IMR-90 (cell line): ENCODE data around the gene LAMP5. TPM values are rescaled to one million over a fixed set of nuclear protein-coding genes. Genes with fewer than 3 reads are reported as not detected.

Experiments used
- ATAC-seq: fragments of 200-7000 bp; cut with Tn5 transposase; 2 replicates; pipeline ENCODE4 v1.9.1; 2020; ENCODE audit warnings: low read depth, mild to moderate bottlenecking, moderate library complexity
- BruUV-seq: library from RNA; stranded (reverse); fragments of 400-500 nt; replicated peaks from 2 replicates; lab custom pipeline; 2021; lab: Mats Ljungman, UMichigan
- CTCF ChIA-PET: fragments of 300-600 bp; formaldehyde crosslinking; extraction: SDS; loops from one replicate; lab custom pipeline; 2021; ENCODE audit warnings: antibody characterized with exemption; lab: Yijun Ruan, JAX
- POLR2A ChIA-PET: fragments of 300-600 bp; sonication (Branson Sonifier 250); formaldehyde crosslinking; loops from one replicate; lab custom pipeline; 2022; ENCODE audit warnings: antibody characterized with exemption; ENCODE audit not compliant: unreplicated experiment; lab: Charles Lee
- DNase-seq: peaks from one replicate; pipeline ENCODE4 v3.0.0; 2013
- H2AFZ ChIP-seq: replicated peaks from 2 replicates; pipeline ENCODE3; 2013; ENCODE audit warnings: low read length, mild to moderate bottlenecking; ENCODE audit not compliant: poor library complexity
- H2AK5ac ChIP-seq: 2 replicates; pipeline ENCODE4 v1.6.1; 2013; ENCODE audit warnings: low read depth, low read length, inconsistent platforms
- H2AK9ac ChIP-seq: replicated peaks from 2 replicates; pipeline ENCODE3; 2013; ENCODE audit warnings: mild to moderate bottlenecking, low read depth, low read length, moderate library complexity; ENCODE audit not compliant: poor library complexity
- H2BK120ac ChIP-seq: 2 replicates; pipeline ENCODE4 v1.6.1; 2013; ENCODE audit warnings: low read depth, low read length, inconsistent platforms
- H2BK15ac ChIP-seq: 3 replicates; pipeline ENCODE4 v1.6.1; 2013; ENCODE audit warnings: low read depth, low read length, inconsistent platforms
- H2BK20ac ChIP-seq: 2 replicates; pipeline ENCODE4 v1.6.1; 2013; ENCODE audit warnings: low read depth, mild to moderate bottlenecking, inconsistent platforms, low read length, moderate library complexity
- H2BK5ac ChIP-seq: 2 replicates; pipeline ENCODE4 v1.6.1; 2013; ENCODE audit warnings: mild to moderate bottlenecking, low read depth, low read length, inconsistent platforms; ENCODE audit not compliant: poor library complexity, severe bottlenecking
- H3K14ac ChIP-seq: replicated peaks from 2 replicates; pipeline ENCODE4 v1.6.1; 2013; ENCODE audit warnings: low read depth, low read length, inconsistent platforms
- H3K18ac ChIP-seq: 2 replicates; pipeline ENCODE4 v1.6.1; 2013; ENCODE audit warnings: low read depth, low read length, control low read depth
- H3K23ac ChIP-seq: 2 replicates; pipeline ENCODE4 v1.6.1; 2013; ENCODE audit warnings: low read depth, low read length, inconsistent platforms
- H3K27ac ChIP-seq: 2 replicates; pipeline ENCODE4 v1.5.1; 2013; ENCODE audit warnings: mild to moderate bottlenecking, control low read depth, low read length; ENCODE audit not compliant: insufficient read depth
- H3K27me3 ChIP-seq: 2 replicates; pipeline ENCODE4 v1.6.1; 2013; ENCODE audit warnings: low read length; ENCODE audit not compliant: control insufficient read depth, insufficient read depth
- H3K36me3 ChIP-seq: 2 replicates; pipeline ENCODE4 v1.6.1; 2013; ENCODE audit warnings: low read length, mixed read lengths; ENCODE audit not compliant: control insufficient read depth, insufficient read depth
- H3K4ac ChIP-seq: 2 replicates; pipeline ENCODE4 v1.6.1; 2013; ENCODE audit warnings: low read depth, low read length, inconsistent platforms
- H3K4me1 ChIP-seq: 2 replicates; pipeline ENCODE4 v1.6.1; 2013; ENCODE audit warnings: low read length, mixed read lengths; ENCODE audit not compliant: control insufficient read depth, insufficient read depth
- H3K4me2 ChIP-seq: 2 replicates; pipeline ENCODE4 v1.6.1; 2013; ENCODE audit warnings: low read depth, mild to moderate bottlenecking, control low read depth, low read length, moderate library complexity
- H3K4me3 ChIP-seq: 2 replicates; pipeline ENCODE4 v1.5.1; 2013; ENCODE audit warnings: low read depth, mild to moderate bottlenecking, control low read depth, low read length, moderate library complexity; ENCODE audit not compliant: insufficient read depth
- H3K56ac ChIP-seq: 2 replicates; pipeline ENCODE4 v1.6.1; 2013; ENCODE audit warnings: low read length, inconsistent platforms; ENCODE audit not compliant: insufficient read depth; ENCODE audit errors: extremely low read depth
- H3K79me1 ChIP-seq, 2 experiments: 2 replicates each; pipeline ENCODE4 v1.6.1; 2013; ENCODE audit warnings: low read length in 2 of 2, inconsistent platforms in 1 of 2, low read depth in 1 of 2
- H3K9ac ChIP-seq: 2 replicates; pipeline ENCODE4 v1.6.1; 2013; ENCODE audit warnings: low read depth, low read length, control low read depth
- H3K9me1 ChIP-seq: 2 replicates; pipeline ENCODE4 v1.6.1; 2013; ENCODE audit warnings: low read length, inconsistent platforms; ENCODE audit not compliant: insufficient read depth
- H3K9me3 ChIP-seq: 2 replicates; pipeline ENCODE4 v1.6.1; 2013; ENCODE audit warnings: low read length; ENCODE audit not compliant: control insufficient read depth, insufficient read depth
- H4K20me1 ChIP-seq: 2 replicates; pipeline ENCODE4 v1.6.1; 2013; ENCODE audit warnings: low read length, inconsistent platforms; ENCODE audit not compliant: insufficient read depth
- H4K5ac ChIP-seq: 2 replicates; pipeline ENCODE4 v1.6.1; 2013; ENCODE audit warnings: mild to moderate bottlenecking, low read depth, low read length, control low read depth
- H4K8ac ChIP-seq, 2 experiments: 2 replicates each; pipeline ENCODE4 v1.6.1; 2013; ENCODE audit warnings: low read depth in 2 of 2, low read length in 2 of 2, control low read depth in 1 of 2, inconsistent platforms in 1 of 2
- H4K91ac ChIP-seq: 2 replicates; pipeline ENCODE4 v1.6.1; 2013; ENCODE audit warnings: low read depth, low read length, inconsistent platforms; ENCODE audit not compliant: insufficient read depth
- BHLHE40 ChIP-seq: fragments of 150-350 bp; IDR thresholded peaks from 2 replicates; pipeline ENCODE4 v1.6.1; 2016; ENCODE audit warnings: mild to moderate bottlenecking, low read depth, low read length
- CEBPB ChIP-seq: IDR thresholded peaks from 2 replicates; pipeline ENCODE4 v1.6.1; 2012; ENCODE audit warnings: low read depth, low read length, improper control_type of control experiment
- CHD1 ChIP-seq: IDR thresholded peaks from 2 replicates; pipeline ENCODE4 v1.6.1; 2012; ENCODE audit warnings: low read depth, low read length, improper control_type of control experiment
- CTCF ChIP-seq: conservative IDR thresholded peaks from 2 replicates; pipeline ENCODE4 v1.5.1; 2012; ENCODE audit warnings: mild to moderate bottlenecking, low read depth, low read length, improper control_type of control experiment
- ELK1 ChIP-seq: fragments of 150-350 bp; IDR thresholded peaks from 2 replicates; pipeline ENCODE4 v1.6.1; 2016; ENCODE audit warnings: low read depth, mild to moderate bottlenecking, low read length, moderate library complexity, borderline replicate concordance
- FOS ChIP-seq: fragments of 150-350 bp; IDR thresholded peaks from 2 replicates; pipeline ENCODE4 v1.6.1; 2016; ENCODE audit warnings: low read depth, low read length
- MAFK ChIP-seq: IDR thresholded peaks from 2 replicates; pipeline ENCODE4 v1.6.1; 2012; ENCODE audit warnings: low read depth, low read length, improper control_type of control experiment
- MAZ ChIP-seq: IDR thresholded peaks from 2 replicates; pipeline ENCODE4 v1.6.1; 2012; ENCODE audit warnings: low read depth, mild to moderate bottlenecking, low read length, improper control_type of control experiment, moderate library complexity, borderline replicate concordance
- MXI1 ChIP-seq: IDR thresholded peaks from 2 replicates; pipeline ENCODE4 v1.6.1; 2012; ENCODE audit warnings: low read depth, mild to moderate bottlenecking, low read length, moderate library complexity, borderline replicate concordance
- NFE2L2 ChIP-seq: fragments of 150-350 bp; IDR thresholded peaks from 2 replicates; pipeline ENCODE4 v1.6.1; 2016; ENCODE audit warnings: low read depth, mild to moderate bottlenecking, low read length
- POLR2A ChIP-seq: IDR thresholded peaks from 2 replicates; pipeline ENCODE4 v1.6.1; 2012; ENCODE audit warnings: mild to moderate bottlenecking, low read depth, low read length
- RAD21 ChIP-seq: IDR thresholded peaks from 2 replicates; pipeline ENCODE4 v1.6.1; 2012; ENCODE audit warnings: low read length, improper control_type of control experiment
- RCOR1 ChIP-seq: IDR thresholded peaks from 2 replicates; pipeline ENCODE4 v1.6.1; 2012; ENCODE audit warnings: mild to moderate bottlenecking, low read length, improper control_type of control experiment; ENCODE audit not compliant: insufficient replicate concordance
- RFX5 ChIP-seq: IDR thresholded peaks from 2 replicates; pipeline ENCODE4 v1.8.0; 2012; ENCODE audit warnings: low read depth, mild to moderate bottlenecking, low read length, moderate library complexity
- SMC3 ChIP-seq: fragments of 150-350 bp; IDR thresholded peaks from 2 replicates; pipeline ENCODE4 v1.6.1; 2016; ENCODE audit warnings: low read depth, mild to moderate bottlenecking, antibody characterized with exemption, low read length, moderate library complexity
- USF2 ChIP-seq: fragments of 150-350 bp; IDR thresholded peaks from 2 replicates; pipeline ENCODE4 v1.6.1; 2017; ENCODE audit warnings: mild to moderate bottlenecking, antibody characterized with exemption, low read length, low read depth
- WGBS, 2 experiments: methylation state at CpG; one replicate each; pipeline versions ENCODE4 v1.1.5 to v1.1.7; 2013; ENCODE audit warnings: missing lambda C conversion rate in 2 of 2; ENCODE audit not compliant: insufficient read length in 1 of 2; ENCODE audit errors: extremely low coverage in 2 of 2; 5-methylcytosine and 5-hydroxymethylcytosine counted together
- dilution Hi-C: fragments of 300-500 bp; cut with HindIII; formaldehyde crosslinking; loops from one replicate; pipeline ENCODE4 v1.14.3; 2018; ENCODE audit warnings: low sequenced_read_pairs; ENCODE audit not compliant: unreplicated experiment
- in situ Hi-C: fragments of 300-500 bp; cut with MboI; formaldehyde crosslinking; loops from 3 replicates; pipeline ENCODE4 v1.14.3; 2019; ENCODE audit warnings: low sequenced_read_pairs, inconsistent platforms, mixed read lengths
- intact Hi-C: fragments of 100-400 bp; cut with micrococcal nuclease; formaldehyde crosslinking; loops from 2 replicates; pipeline ENCODE4 v1.10.0; 2022
- polyA plus RNA-seq, 3 experiments: library from polyadenylated mRNA; depleted of rRNA; stranded (reverse); fragments of >200 nt; gene quantifications; 2 replicates each; pipeline ENCODE4 v1.2.3, GENCODE V29; 2012; ENCODE audit warnings: low replicate concordance in 1 of 3
- total RNA-seq: library from RNA; depleted of rRNA; stranded (reverse); fragments of >200 nt; gene quantifications from 2 replicates; pipeline ENCODE4 v1.2.3, GENCODE V29; 2012

The LAMP5 gene
- total and polyA plus RNA-seq, 2 of the 4 experiments (the other 2 are of a cell fraction), result not detected

GRCh38 chr20:9577397-9577796 lies 63.0 kb downstream of the LAMP5 start:
- Histone ChIP-seq H3K23ac (no peak overlapping the region), H4K91ac (no peak overlapping the region), H3K9ac (no peak overlapping the region), H4K5ac (no peak overlapping the region), H3K18ac (no peak overlapping the region), H2AK5ac (no peak overlapping the region), H3K4me1 (no peaks in the 10 kb centered on the region), H2AK9ac (no peak overlapping the region), H3K14ac (no peak overlapping the region), H3K56ac (no peak overlapping the region), H4K8ac (no peak overlapping the region), H3K27ac (no peak overlapping the region), H3K9me3 (no peaks in the 10 kb centered on the region), H2AFZ (no peak overlapping the region), H2BK20ac (no peak overlapping the region), H3K4ac (no peak overlapping the region), H4K20me1 (no peaks in the 10 kb centered on the region), H3K9me1 (no peaks in the 10 kb centered on the region), H2BK15ac (no peak overlapping the region), H3K79me1 (no peaks in the 10 kb centered on the region), H3K4me3 (no peak overlapping the region), H3K4me2 (no peak overlapping the region), H2BK120ac (no peak overlapping the region), H3K27me3 (peaks cover 19% of the 10 kb centered on the region), H2BK5ac (no peak overlapping the region), H3K36me3 (no peaks in the 10 kb centered on the region)
- ChIA-PET POLR2A (no interaction called here), CTCF (no interaction called here)
- ATAC-seq, result no peak
- WGBS, 2 experiments, result no CpG with 5 or more reads among the region's 7 CpGs
- no peak for TF ChIP-seq RAD21
- no peak for TF ChIP-seq ELK1
- no peak for TF ChIP-seq RCOR1
- TF ChIP-seq CHD1, result no peak
- no peak for TF ChIP-seq MAFK
- no peak for TF ChIP-seq FOS
- TF ChIP-seq CEBPB, result no peak
- TF ChIP-seq USF2, result no peak
- no peak for TF ChIP-seq POLR2A
- TF ChIP-seq MAZ, result no peak
- no peak for TF ChIP-seq RFX5
- TF ChIP-seq MXI1, result no peak
- no peak for TF ChIP-seq BHLHE40
- TF ChIP-seq CTCF, result no peak
- TF ChIP-seq NFE2L2, result no peak
- TF ChIP-seq SMC3, result no peak
- DNase-seq, result no peak
- in situ Hi-C loops (no loop called here), intact Hi-C loops (no loop called here), dilution Hi-C loops (no loop called here)
- BruUV-seq, result no TSS peak
